ENCODE measurements around the gene DACH1.

DNA sequence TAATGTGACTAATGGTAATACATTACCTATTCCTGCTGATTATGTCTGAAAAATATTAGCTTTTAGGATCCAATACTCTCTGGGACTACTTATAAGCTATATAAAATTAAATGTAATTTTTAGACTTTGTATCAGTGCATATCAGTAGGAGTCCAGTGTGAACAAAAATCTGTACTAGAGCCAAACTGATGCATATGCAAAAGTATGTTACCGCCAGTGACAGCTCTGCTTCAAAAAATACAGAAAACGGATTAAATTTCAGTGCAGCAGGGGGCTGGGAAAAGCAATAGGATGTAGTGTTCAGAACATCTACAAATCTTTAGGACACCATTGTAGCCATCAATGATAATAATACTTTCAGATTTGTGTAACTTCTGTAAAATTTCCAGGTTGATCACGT, 385.5 kb downstream of the DACH1 start:
- TF ChIP-seq ZNF239 (tag by site-specific recombination; IDR thresholded peaks at IDR 0.05) (no peak), ZNF623 (tag by site-specific recombination; IDR thresholded peaks at IDR 0.05) (no peak), RBAK (tag by site-specific recombination; IDR thresholded peaks at IDR 0.05) (no peak), ZNF223 (tag by site-specific recombination; IDR thresholded peaks at IDR 0.05) (no peak), ZNF404 (tag by site-specific recombination; IDR thresholded peaks at IDR 0.05) (no peak)
- TF ChIP-seq, protein P1, sequence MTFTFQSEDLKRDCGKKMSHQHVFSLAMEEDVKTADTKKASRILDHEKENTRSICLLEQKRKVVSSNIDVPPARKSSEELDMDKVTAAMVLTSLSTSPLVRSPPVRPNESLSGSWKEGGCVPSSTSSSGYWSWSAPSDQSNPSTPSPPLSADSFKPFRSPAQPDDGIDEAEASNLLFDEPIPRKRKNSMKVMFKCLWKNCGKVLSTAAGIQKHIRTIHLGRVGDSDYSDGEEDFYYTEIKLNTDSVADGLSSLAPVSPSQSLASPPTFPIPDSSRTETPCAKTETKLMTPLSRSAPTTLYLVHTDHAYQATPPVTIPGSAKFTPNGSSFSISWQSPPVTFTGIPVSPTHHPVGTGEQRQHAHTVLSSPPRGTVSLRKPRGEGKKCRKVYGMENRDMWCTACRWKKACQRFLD (tag by site-specific recombination; IDR thresholded peaks at IDR 0.05), result no peak
- TF ChIP-seq, protein P2, sequence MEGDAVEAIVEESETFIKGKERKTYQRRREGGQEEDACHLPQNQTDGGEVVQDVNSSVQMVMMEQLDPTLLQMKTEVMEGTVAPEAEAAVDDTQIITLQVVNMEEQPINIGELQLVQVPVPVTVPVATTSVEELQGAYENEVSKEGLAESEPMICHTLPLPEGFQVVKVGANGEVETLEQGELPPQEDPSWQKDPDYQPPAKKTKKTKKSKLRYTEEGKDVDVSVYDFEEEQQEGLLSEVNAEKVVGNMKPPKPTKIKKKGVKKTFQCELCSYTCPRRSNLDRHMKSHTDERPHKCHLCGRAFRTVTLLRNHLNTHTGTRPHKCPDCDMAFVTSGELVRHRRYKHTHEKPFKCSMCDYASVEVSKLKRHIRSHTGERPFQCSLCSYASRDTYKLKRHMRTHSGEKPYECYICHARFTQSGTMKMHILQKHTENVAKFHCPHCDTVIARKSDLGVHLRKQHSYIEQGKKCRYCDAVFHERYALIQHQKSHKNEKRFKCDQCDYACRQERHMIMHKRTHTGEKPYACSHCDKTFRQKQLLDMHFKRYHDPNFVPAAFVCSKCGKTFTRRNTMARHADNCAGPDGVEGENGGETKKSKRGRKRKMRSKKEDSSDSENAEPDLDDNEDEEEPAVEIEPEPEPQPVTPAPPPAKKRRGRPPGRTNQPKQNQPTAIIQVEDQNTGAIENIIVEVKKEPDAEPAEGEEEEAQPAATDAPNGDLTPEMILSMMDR (tag by site-specific recombination; IDR thresholded peaks at IDR 0.05), result no peak
- TF ChIP-seq, protein P3, sequence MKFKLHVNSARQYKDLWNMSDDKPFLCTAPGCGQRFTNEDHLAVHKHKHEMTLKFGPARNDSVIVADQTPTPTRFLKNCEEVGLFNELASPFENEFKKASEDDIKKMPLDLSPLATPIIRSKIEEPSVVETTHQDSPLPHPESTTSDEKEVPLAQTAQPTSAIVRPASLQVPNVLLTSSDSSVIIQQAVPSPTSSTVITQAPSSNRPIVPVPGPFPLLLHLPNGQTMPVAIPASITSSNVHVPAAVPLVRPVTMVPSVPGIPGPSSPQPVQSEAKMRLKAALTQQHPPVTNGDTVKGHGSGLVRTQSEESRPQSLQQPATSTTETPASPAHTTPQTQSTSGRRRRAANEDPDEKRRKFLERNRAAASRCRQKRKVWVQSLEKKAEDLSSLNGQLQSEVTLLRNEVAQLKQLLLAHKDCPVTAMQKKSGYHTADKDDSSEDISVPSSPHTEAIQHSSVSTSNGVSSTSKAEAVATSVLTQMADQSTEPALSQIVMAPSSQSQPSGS (tag by site-specific recombination; IDR thresholded peaks at IDR 0.05; ENCODE audit: low read depth), result no peak
- TF ChIP-seq, protein P4, sequence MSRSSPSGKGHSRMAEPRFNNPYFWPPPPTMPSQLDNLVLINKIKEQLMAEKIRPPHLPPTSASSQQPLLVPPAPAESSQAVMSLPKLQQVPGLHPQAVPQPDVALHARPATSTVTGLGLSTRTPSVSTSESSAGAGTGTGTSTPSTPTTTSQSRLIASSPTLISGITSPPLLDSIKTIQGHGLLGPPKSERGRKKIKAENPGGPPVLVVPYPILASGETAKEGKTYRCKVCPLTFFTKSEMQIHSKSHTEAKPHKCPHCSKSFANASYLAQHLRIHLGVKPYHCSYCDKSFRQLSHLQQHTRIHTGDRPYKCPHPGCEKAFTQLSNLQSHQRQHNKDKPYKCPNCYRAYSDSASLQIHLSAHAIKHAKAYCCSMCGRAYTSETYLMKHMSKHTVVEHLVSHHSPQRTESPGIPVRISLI (tag by site-specific recombination; IDR thresholded peaks at IDR 0.05), result no peak
- TF ChIP-seq, protein P5, sequence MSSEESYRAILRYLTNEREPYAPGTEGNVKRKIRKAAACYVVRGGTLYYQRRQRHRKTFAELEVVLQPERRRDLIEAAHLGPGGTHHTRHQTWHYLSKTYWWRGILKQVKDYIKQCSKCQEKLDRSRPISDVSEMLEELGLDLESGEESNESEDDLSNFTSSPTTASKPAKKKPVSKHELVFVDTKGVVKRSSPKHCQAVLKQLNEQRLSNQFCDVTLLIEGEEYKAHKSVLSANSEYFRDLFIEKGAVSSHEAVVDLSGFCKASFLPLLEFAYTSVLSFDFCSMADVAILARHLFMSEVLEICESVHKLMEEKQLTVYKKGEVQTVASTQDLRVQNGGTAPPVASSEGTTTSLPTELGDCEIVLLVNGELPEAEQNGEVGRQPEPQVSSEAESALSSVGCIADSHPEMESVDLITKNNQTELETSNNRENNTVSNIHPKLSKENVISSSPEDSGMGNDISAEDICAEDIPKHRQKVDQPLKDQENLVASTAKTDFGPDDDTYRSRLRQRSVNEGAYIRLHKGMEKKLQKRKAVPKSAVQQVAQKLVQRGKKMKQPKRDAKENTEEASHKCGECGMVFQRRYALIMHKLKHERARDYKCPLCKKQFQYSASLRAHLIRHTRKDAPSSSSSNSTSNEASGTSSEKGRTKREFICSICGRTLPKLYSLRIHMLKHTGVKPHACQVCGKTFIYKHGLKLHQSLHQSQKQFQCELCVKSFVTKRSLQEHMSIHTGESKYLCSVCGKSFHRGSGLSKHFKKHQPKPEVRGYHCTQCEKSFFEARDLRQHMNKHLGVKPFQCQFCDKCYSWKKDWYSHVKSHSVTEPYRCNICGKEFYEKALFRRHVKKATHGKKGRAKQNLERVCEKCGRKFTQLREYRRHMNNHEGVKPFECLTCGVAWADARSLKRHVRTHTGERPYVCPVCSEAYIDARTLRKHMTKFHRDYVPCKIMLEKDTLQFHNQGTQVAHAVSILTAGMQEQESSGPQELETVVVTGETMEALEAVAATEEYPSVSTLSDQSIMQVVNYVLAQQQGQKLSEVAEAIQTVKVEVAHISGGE (tag by site-specific recombination; conservative IDR thresholded peaks at IDR 0.05; ENCODE audit: low read depth), result no peak
- TF ChIP-seq, protein P6, sequence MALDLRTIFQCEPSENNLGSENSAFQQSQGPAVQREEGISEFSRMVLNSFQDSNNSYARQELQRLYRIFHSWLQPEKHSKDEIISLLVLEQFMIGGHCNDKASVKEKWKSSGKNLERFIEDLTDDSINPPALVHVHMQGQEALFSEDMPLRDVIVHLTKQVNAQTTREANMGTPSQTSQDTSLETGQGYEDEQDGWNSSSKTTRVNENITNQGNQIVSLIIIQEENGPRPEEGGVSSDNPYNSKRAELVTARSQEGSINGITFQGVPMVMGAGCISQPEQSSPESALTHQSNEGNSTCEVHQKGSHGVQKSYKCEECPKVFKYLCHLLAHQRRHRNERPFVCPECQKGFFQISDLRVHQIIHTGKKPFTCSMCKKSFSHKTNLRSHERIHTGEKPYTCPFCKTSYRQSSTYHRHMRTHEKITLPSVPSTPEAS (tag by site-specific recombination; IDR thresholded peaks at IDR 0.05), result no peak
- TF ChIP-seq, protein P7, sequence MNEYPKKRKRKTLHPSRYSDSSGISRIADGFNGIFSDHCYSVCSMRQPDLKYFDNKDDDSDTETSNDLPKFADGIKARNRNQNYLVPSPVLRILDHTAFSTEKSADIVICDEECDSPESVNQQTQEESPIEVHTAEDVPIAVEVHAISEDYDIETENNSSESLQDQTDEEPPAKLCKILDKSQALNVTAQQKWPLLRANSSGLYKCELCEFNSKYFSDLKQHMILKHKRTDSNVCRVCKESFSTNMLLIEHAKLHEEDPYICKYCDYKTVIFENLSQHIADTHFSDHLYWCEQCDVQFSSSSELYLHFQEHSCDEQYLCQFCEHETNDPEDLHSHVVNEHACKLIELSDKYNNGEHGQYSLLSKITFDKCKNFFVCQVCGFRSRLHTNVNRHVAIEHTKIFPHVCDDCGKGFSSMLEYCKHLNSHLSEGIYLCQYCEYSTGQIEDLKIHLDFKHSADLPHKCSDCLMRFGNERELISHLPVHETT (tag by site-specific recombination; IDR thresholded peaks at IDR 0.05), result no peak
